ENCODE results near the gene ZNF534. TPM values are rescaled to one million over a fixed set of nuclear protein-coding genes. Genes with fewer than 3 reads are reported as not detected.

Gene ZNF534
- total and polyA plus RNA-seq, 9 of the 15 experiments (the other 6 are each of a cell fraction or from before 2014, with no cell fraction given): 0.08 to 0.33 (median 0.22) TPM; not detected in 1

DNA sequence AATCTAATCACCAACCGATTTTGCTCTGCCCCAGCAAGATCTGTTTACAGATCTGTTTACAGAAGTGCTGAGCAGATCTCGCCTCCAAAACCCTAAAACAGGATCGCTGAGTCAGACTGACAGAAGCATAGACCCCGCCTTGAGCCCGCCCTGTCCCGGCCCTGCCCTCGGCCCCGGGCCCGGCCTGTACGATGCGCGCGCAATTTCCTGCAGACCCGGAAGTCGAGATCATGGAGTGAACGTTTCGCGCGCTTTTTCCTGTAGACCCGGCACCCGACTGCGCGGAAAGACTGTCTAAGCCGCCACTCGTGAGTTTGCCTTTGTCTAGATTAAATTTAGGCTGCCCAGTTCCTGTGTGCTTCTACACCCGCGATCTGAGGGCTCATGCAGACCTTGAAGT is at the start of gene ZNF534 (continued):
- no peak for TF ChIP-seq TSC22D4 (tag; IDR thresholded peaks at IDR 0.05)
- TF ChIP-seq MAFG (tag; conservative IDR thresholded peaks at IDR 0.05): no peak
- no peak for TF ChIP-seq POLR2B (IDR thresholded peaks at IDR 0.05; ENCODE audit: low read depth, partially characterized antibody)
- TF ChIP-seq ZNF3 (CRISPR knock-in tag; IDR thresholded peaks at IDR 0.05): no peak
- TF ChIP-seq, protein P1, sequence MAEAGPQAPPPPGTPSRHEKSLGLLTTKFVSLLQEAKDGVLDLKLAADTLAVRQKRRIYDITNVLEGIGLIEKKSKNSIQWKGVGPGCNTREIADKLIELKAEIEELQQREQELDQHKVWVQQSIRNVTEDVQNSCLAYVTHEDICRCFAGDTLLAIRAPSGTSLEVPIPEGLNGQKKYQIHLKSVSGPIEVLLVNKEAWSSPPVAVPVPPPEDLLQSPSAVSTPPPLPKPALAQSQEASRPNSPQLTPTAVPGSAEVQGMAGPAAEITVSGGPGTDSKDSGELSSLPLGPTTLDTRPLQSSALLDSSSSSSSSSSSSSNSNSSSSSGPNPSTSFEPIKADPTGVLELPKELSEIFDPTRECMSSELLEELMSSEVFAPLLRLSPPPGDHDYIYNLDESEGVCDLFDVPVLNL (CRISPR knock-in tag; IDR thresholded peaks at IDR 0.05; ENCODE audit: low read depth): no peak
- TF ChIP-seq NRF1 (conservative IDR thresholded peaks at IDR 0.05 in 1 of 2, IDR thresholded peaks at IDR 0.05 in 1 of 2): peak; percentile 64 to 68
- TF ChIP-seq, protein P2, sequence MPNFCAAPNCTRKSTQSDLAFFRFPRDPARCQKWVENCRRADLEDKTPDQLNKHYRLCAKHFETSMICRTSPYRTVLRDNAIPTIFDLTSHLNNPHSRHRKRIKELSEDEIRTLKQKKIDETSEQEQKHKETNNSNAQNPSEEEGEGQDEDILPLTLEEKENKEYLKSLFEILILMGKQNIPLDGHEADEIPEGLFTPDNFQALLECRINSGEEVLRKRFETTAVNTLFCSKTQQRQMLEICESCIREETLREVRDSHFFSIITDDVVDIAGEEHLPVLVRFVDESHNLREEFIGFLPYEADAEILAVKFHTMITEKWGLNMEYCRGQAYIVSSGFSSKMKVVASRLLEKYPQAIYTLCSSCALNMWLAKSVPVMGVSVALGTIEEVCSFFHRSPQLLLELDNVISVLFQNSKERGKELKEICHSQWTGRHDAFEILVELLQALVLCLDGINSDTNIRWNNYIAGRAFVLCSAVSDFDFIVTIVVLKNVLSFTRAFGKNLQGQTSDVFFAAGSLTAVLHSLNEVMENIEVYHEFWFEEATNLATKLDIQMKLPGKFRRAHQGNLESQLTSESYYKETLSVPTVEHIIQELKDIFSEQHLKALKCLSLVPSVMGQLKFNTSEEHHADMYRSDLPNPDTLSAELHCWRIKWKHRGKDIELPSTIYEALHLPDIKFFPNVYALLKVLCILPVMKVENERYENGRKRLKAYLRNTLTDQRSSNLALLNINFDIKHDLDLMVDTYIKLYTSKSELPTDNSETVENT (CRISPR knock-in tag; IDR thresholded peaks at IDR 0.05): no peak
- TF ChIP-seq POLR3A (IDR thresholded peaks at IDR 0.05; ENCODE audit: borderline replicate concordance, extremely low read depth, insufficient read depth, insufficient read length): no peak
- no peak for TF ChIP-seq YY1 (IDR thresholded peaks at IDR 0.05; ENCODE audit: borderline replicate concordance in 1 of 3, control insufficient read depth in 1 of 3, extremely low read depth in 1 of 3, insufficient read depth in 3 of 3, insufficient read length in 1 of 3, insufficient replicate concordance in 2 of 3, low read depth in 1 of 3, low read length in 2 of 3)
- no peak for TF ChIP-seq ZNF76 (CRISPR knock-in tag; IDR thresholded peaks at IDR 0.05; ENCODE audit: borderline replicate concordance)
